H1 (cell line): ENCODE measurements around the gene NKX2-8. TPM values are rescaled to one million over a fixed set of nuclear protein-coding genes. Genes with fewer than 3 reads are reported as not detected.

Experiments
- CTCF ChIA-PET: fragments of 300-600 bp; sonication (Branson Sonifier 250); formaldehyde crosslinking; loops from one replicate; lab custom pipeline; 2021; ENCODE audit not compliant: partially characterized antibody; lab: Charles Lee
- POLR2A ChIA-PET: fragments of 300-600 bp; sonication (Branson Sonifier 250); formaldehyde crosslinking; loops from one replicate; lab custom pipeline; 2021; ENCODE audit warnings: inconsistent platforms; ENCODE audit not compliant: partially characterized antibody; lab: Charles Lee
- DNase-seq, 2 experiments: peaks; one replicate each; pipeline versions ENCODE4 v3.0.0 to v3.0.0-alpha.2; 2010 to 2022; ENCODE audit warnings: low spot score in 2 of 2, low read depth in 1 of 2, mixed read lengths in 1 of 2
- FAIRE-seq: peaks from 2 replicates; lab custom pipeline; 2011; peaks lifted over from hg19 to GRCh38; lab: Jason Lieb, UNC
- H2AFZ ChIP-seq: 2 replicates; pipeline ENCODE4 v1.8.1; 2012; ENCODE audit warnings: low read length, inconsistent platforms
- H2AK5ac ChIP-seq: 2 replicates; pipeline ENCODE4 v1.6.1; 2013; ENCODE audit warnings: low read depth, low read length
- H2BK120ac ChIP-seq: replicated peaks from 2 replicates; pipeline ENCODE3; 2013; ENCODE audit warnings: low read depth, low read length, inconsistent platforms
- H2BK12ac ChIP-seq: 2 replicates; pipeline ENCODE4 v1.6.1; 2013; ENCODE audit warnings: low read depth, low read length
- H2BK15ac ChIP-seq: 2 replicates; pipeline ENCODE4 v1.6.1; 2013; ENCODE audit warnings: low read length
- H2BK20ac ChIP-seq: 2 replicates; pipeline ENCODE4 v1.6.1; 2013; ENCODE audit warnings: low read length
- H2BK5ac ChIP-seq: 2 replicates; pipeline ENCODE4 v1.6.1; 2013; ENCODE audit warnings: low read depth, low read length
- H3K14ac ChIP-seq: 2 replicates; pipeline ENCODE4 v1.6.1; 2013; ENCODE audit warnings: inconsistent platforms; ENCODE audit not compliant: insufficient read length
- H3K18ac ChIP-seq: 2 replicates; pipeline ENCODE4 v1.6.1; 2013; ENCODE audit warnings: low read length; ENCODE audit errors: extremely low read depth
- H3K23ac ChIP-seq: 2 replicates; pipeline ENCODE4 v1.6.1; 2013; ENCODE audit warnings: inconsistent platforms; ENCODE audit not compliant: insufficient read length
- H3K23me2 ChIP-seq: 2 replicates; pipeline ENCODE4 v1.6.1; 2013; ENCODE audit warnings: low read depth, low read length
- H3K27ac ChIP-seq: 2 replicates; pipeline ENCODE4 v1.6.1; 2011; ENCODE audit warnings: low read depth, low read length, inconsistent platforms
- H3K27me3 ChIP-seq, 4 experiments: replicated peaks in 1 of 4; 1 replicate in 1 of 4; 2 replicates in 3 of 4; pipeline versions ENCODE4 v1.6.1 to v1.8.1; 2011 to 2013; ENCODE audit warnings: low read length in 3 of 4, mild to moderate bottlenecking in 3 of 4, inconsistent platforms in 2 of 4, mixed read lengths in 2 of 4, moderate library complexity in 1 of 4; ENCODE audit not compliant: control insufficient read depth in 3 of 4, insufficient read depth in 3 of 4; ENCODE audit errors: extremely low read depth in 1 of 4
- H3K36me3 ChIP-seq, 4 experiments: 2 replicates each; pipeline versions ENCODE4 v1.6.1 to v1.8.1; 2011 to 2013; ENCODE audit warnings: mild to moderate bottlenecking in 4 of 4, low read length in 3 of 4, moderate library complexity in 2 of 4, control low read depth in 1 of 4, inconsistent platforms in 1 of 4; ENCODE audit not compliant: insufficient read depth in 4 of 4, control insufficient read depth in 2 of 4
- H3K4ac ChIP-seq: replicated peaks from 2 replicates; pipeline ENCODE3; 2013; ENCODE audit warnings: low read length, low read depth, mixed read lengths, inconsistent platforms; ENCODE audit not compliant: insufficient read length
- H3K4me1 ChIP-seq, 4 experiments: replicated peaks in 1 of 4; 1 replicate in 1 of 4; 2 replicates in 3 of 4; pipeline versions ENCODE4 v1.6.1 to v1.8.1; 2011 to 2013; ENCODE audit warnings: low read length in 3 of 4, inconsistent platforms in 2 of 4, mixed read lengths in 1 of 4; ENCODE audit not compliant: insufficient read depth in 4 of 4, control insufficient read depth in 3 of 4
- H3K4me2 ChIP-seq, 2 experiments: 2 replicates each; pipeline versions ENCODE4 v1.6.1 to v1.8.1; 2011 to 2013; ENCODE audit warnings: low read depth in 2 of 2, low read length in 2 of 2, control low read depth in 1 of 2, inconsistent platforms in 1 of 2, mild to moderate bottlenecking in 1 of 2; ENCODE audit not compliant: insufficient read depth in 1 of 2
- H3K4me3 ChIP-seq, 4 experiments: fragments of 200-600, 300-600 bp in 1 of 4; sonication (generic), shearing (Covaris generic), sonication (Bioruptor Twin) in 1 of 4; 2 replicates each; pipeline versions ENCODE4 v1.5.1 to v1.8.1; 2011 to 2016; ENCODE audit warnings: low read length in 4 of 4, low read depth in 3 of 4, control low read depth in 2 of 4, inconsistent platforms in 2 of 4, mild to moderate bottlenecking in 2 of 4, mixed read lengths in 1 of 4, moderate library complexity in 1 of 4; ENCODE audit not compliant: insufficient read depth in 2 of 4; ENCODE audit errors: extremely low read depth in 1 of 4
- H3K56ac ChIP-seq: replicated peaks from 2 replicates; pipeline ENCODE3; 2013; ENCODE audit warnings: low read depth, mild to moderate bottlenecking, mixed read lengths, low read length, inconsistent platforms; ENCODE audit not compliant: insufficient read length
- H3K79me1 ChIP-seq: 2 replicates; pipeline ENCODE4 v1.6.1; 2013; ENCODE audit warnings: low read depth, low read length, control low read depth
- H3K79me2 ChIP-seq, 2 experiments: 2 replicates each; pipeline versions ENCODE4 v1.6.1 to v1.8.1; 2012 to 2013; ENCODE audit warnings: low read length in 2 of 2, mild to moderate bottlenecking in 2 of 2, inconsistent platforms in 1 of 2; ENCODE audit not compliant: insufficient read depth in 2 of 2, control insufficient read depth in 1 of 2
- H3K9ac ChIP-seq, 4 experiments: replicated peaks in 1 of 4; 1 replicate in 1 of 4; 2 replicates in 3 of 4; pipeline versions ENCODE4 v1.6.1 to v1.8.1; 2011 to 2013; ENCODE audit warnings: low read depth in 3 of 4, low read length in 3 of 4, control low read depth in 2 of 4, mild to moderate bottlenecking in 2 of 4, moderate library complexity in 2 of 4, inconsistent platforms in 1 of 4; ENCODE audit errors: extremely low read depth in 1 of 4
- H3K9me3 ChIP-seq, 2 experiments: 2 replicates each; pipeline versions ENCODE4 v1.6.1 to v1.8.1; 2012 to 2013; ENCODE audit warnings: mild to moderate bottlenecking in 2 of 2, moderate library complexity in 2 of 2, control low read depth in 1 of 2, inconsistent platforms in 1 of 2, low read depth in 1 of 2, low read length in 1 of 2, mixed read lengths in 1 of 2; ENCODE audit not compliant: insufficient read depth in 2 of 2
- H4K20me1 ChIP-seq, 2 experiments: replicated peaks in 1 of 2; 2 replicates each; pipeline versions ENCODE3 to v1.8.1; 2011 to 2013; ENCODE audit warnings: inconsistent platforms in 2 of 2, low read length in 2 of 2, mild to moderate bottlenecking in 1 of 2; ENCODE audit not compliant: insufficient read depth in 2 of 2, control insufficient read depth in 1 of 2
- H4K5ac ChIP-seq: 2 replicates; pipeline ENCODE4 v1.6.1; 2013; ENCODE audit warnings: low read length, low read depth, mixed read lengths, inconsistent platforms; ENCODE audit not compliant: insufficient read length
- H4K8ac ChIP-seq: 2 replicates; pipeline ENCODE4 v1.8.0; 2013; ENCODE audit warnings: mild to moderate bottlenecking, moderate library complexity, low read length, inconsistent platforms; ENCODE audit not compliant: insufficient read depth; ENCODE audit errors: extremely low read depth
- H4K91ac ChIP-seq: replicated peaks from 2 replicates; pipeline ENCODE3; 2013; ENCODE audit warnings: low read length, mixed read lengths, inconsistent platforms; ENCODE audit not compliant: insufficient read length
- ATF2 ChIP-seq: IDR thresholded peaks from 2 replicates; pipeline ENCODE4 v1.6.1; 2012; ENCODE audit warnings: low read length, inconsistent platforms
- CHD1 ChIP-seq: IDR thresholded peaks from 2 replicates; pipeline ENCODE4 v1.6.1; 2012; ENCODE audit warnings: low read depth, low read length, improper control_type of control experiment
- CREB1 ChIP-seq: IDR thresholded peaks from 2 replicates; pipeline ENCODE4 v1.6.1; 2012; ENCODE audit warnings: inconsistent platforms
- EGR1 ChIP-seq: IDR thresholded peaks from 2 replicates; pipeline ENCODE4 v1.6.1; 2011; ENCODE audit warnings: low read depth, low read length, borderline replicate concordance
- EZH2 ChIP-seq: fragments of 200-600 bp; sonication (generic); IDR thresholded peaks from 2 replicates; pipeline ENCODE4 v1.7.1; 2012; ENCODE audit warnings: low read depth, mild to moderate bottlenecking, moderate library complexity, low read length, inconsistent platforms; ENCODE audit not compliant: severe bottlenecking
- FOSL1 ChIP-seq: IDR thresholded peaks from 2 replicates; pipeline ENCODE4 v1.6.1; 2011; ENCODE audit warnings: mild to moderate bottlenecking, low read depth, low read length, moderate library complexity; ENCODE audit not compliant: insufficient read depth
- GTF2F1 ChIP-seq: IDR thresholded peaks from 2 replicates; pipeline ENCODE4 v1.6.1; 2012; ENCODE audit warnings: low read depth, low read length, improper control_type of control experiment, borderline replicate concordance
- JUND ChIP-seq: IDR thresholded peaks from 2 replicates; pipeline ENCODE4 v1.6.1; 2011; ENCODE audit warnings: mild to moderate bottlenecking, improper control_type of control experiment, low read length
- MAFK ChIP-seq: IDR thresholded peaks from 2 replicates; pipeline ENCODE4 v1.6.1; 2012; ENCODE audit warnings: low read depth, mild to moderate bottlenecking, improper control_type of control experiment, low read length
- POU5F1 ChIP-seq: IDR thresholded peaks from 2 replicates; pipeline ENCODE4 v1.6.1; 2011; ENCODE audit warnings: low read depth, mild to moderate bottlenecking, low read length, moderate library complexity
- RFX5 ChIP-seq: IDR thresholded peaks from 2 replicates; pipeline ENCODE4 v1.6.1; 2011; ENCODE audit warnings: low read depth, low read length, improper control_type of control experiment, borderline replicate concordance
- SIN3A ChIP-seq, 2 experiments: IDR thresholded peaks in 1 of 2; conservative IDR thresholded peaks in 1 of 2; 2 replicates each; pipeline ENCODE4 v1.6.1; 2011 to 2012; ENCODE audit warnings: low read length in 2 of 2, improper control_type of control experiment in 1 of 2, low read depth in 1 of 2, mild to moderate bottlenecking in 1 of 2
- TAF1 ChIP-seq: IDR thresholded peaks from 2 replicates; pipeline ENCODE4 v1.6.1; 2011; ENCODE audit warnings: mild to moderate bottlenecking, low read depth, low read length
- WGBS, 2 experiments: shearing (Covaris generic) in 1 of 2; methylation state at CpG; one replicate each; pipeline versions ENCODE4 v1.1.6 to v1.1.7; 2013 to 2015; ENCODE audit warnings: low lambda C conversion rate in 2 of 2, mixed read lengths in 2 of 2, inconsistent platforms in 1 of 2, low coverage in 1 of 2, missing lambda C conversion rate in 1 of 2; ENCODE audit not compliant: insufficient replicate concordance in 2 of 2, insufficient coverage in 1 of 2, insufficient read length in 1 of 2; ENCODE audit errors: extremely low coverage in 1 of 2, missing lambda C conversion rate in 1 of 2; 5-methylcytosine and 5-hydroxymethylcytosine counted together
- polyA plus RNA-seq, 7 experiments: library from polyadenylated mRNA; depleted of rRNA in 3 of 7; stranded (reverse) in 5 of 7; unstranded in 2 of 7; fragments of >200 nt in 5 of 7; fragments of 200-250 nt in 2 of 7; gene quantifications; 1 replicate in 5 of 7; 2 replicates in 1 of 7; 4 replicates in 1 of 7; pipeline versions ENCODE4 v1.2.1 to v1.2.3, GENCODE V29; 2011 to 2013; ENCODE audit warnings: missing spikeins in 2 of 7, mixed read lengths in 2 of 7
- total RNA-seq: library from RNA; stranded (reverse); fragmentation: NEBNext Ultra II Directional; extraction: Animal tissue kit (Norgen Biotek cat#: 25700); gene quantifications from 2 replicates; pipeline ENCODE4 v1.2.1, GENCODE V29; 2021

NKX2-8 gene
- total and polyA plus RNA-seq, 2 of the 8 experiments (the other 6 are each of a cell fraction or from before 2014, with no cell fraction given) = not detected

- ChIA-PET CTCF (interaction anchor here (0.6 to 1.6 kb wide), 4 partner anchors 19 to 94 kb away, joined by 3 to 4 read pairs (median 3); no protein-coding TSS in a partner anchor), POLR2A (interaction anchor here (1.2 kb wide), 1 partner anchor 9 kb away, joined by 3 read pairs; no protein-coding TSS in a partner anchor)
- no peak overlapping the region for H2AK5ac ChIP-seq
- no peak overlapping the region for H3K14ac ChIP-seq
- H3K18ac ChIP-seq = no peak overlapping the region
- no peak overlapping the region for H3K4me2 ChIP-seq
- H2AFZ ChIP-seq = no peak overlapping the region
- no peak overlapping the region for H4K91ac ChIP-seq
- 90% methylated on average over 3 of the region's 3 CpGs; no CpG with 5 or more reads in 1 of the 2 experiments for WGBS, 2 experiments
- peaks cover 2% of the 10 kb centered on the region; the same call in 1 of the 2 replicates for H3K23me2 ChIP-seq
- H3K23ac ChIP-seq = no peak overlapping the region
- H3K4ac ChIP-seq = no peak overlapping the region
- no peak overlapping the region for H2BK120ac ChIP-seq
- no peak overlapping the region for H2BK12ac ChIP-seq
- H4K20me1 ChIP-seq = no peaks in the 10 kb centered on the region
- no peaks in the 10 kb centered on the region for H3K79me1 ChIP-seq
- H3K79me2 ChIP-seq = no peaks in the 10 kb centered on the region
- DNase-seq = no peak
- no peak overlapping the region for H4K8ac ChIP-seq
- H2BK5ac ChIP-seq = no peak overlapping the region
- H4K5ac ChIP-seq = no peak overlapping the region
- H3K9ac ChIP-seq = no peak overlapping the region
- no peaks in the 10 kb centered on the region for H3K36me3 ChIP-seq
- no peaks in the 10 kb centered on the region for H3K4me1 ChIP-seq
- FAIRE-seq = no peak
- H3K27me3 ChIP-seq = no peaks in the 10 kb centered on the region
- H3K9me3 ChIP-seq = no peaks in the 10 kb centered on the region; a peak in 1 of 4 replicates
- H3K27ac ChIP-seq = no peak overlapping the region
- no peak overlapping the region for H2BK20ac ChIP-seq
- no peak overlapping the region for H3K4me3 ChIP-seq
- no peak overlapping the region for H2BK15ac ChIP-seq
- no peak overlapping the region for H3K56ac ChIP-seq
- TF ChIP-seq RFX5 (no peak), GTF2F1 (no peak), TAF1 (no peak), MAFK (no peak), FOSL1 (no peak), EGR1 (no peak), EZH2 (no peak), CREB1 (no peak), ATF2 (no peak), JUND (no peak), POU5F1 (no peak), SIN3A (conservative IDR thresholded peaks at IDR 0.05 in 1 of 2, IDR thresholded peaks at IDR 0.05 in 1 of 2; ENCODE audit: low read depth in 1 of 2, low read length in 2 of 2) (no peak), CHD1 (no peak)
Measured at GRCh38 chr14:36619131-36619530, 36.7 kb upstream of the NKX2-8 start.
